DND-41 (cell line): ENCODE data around the gene MARCHF3.

Experiments used
- ATAC-seq: fragments of 200-7000 bp; cut with Tn5 transposase; 3 replicates; pipeline ENCODE4 v1.9.1; 2021; ENCODE audit warnings: low read depth; ENCODE audit not compliant: insufficient read depth
- DNase-seq: peaks from one replicate; pipeline ENCODE4 v3.0.0-alpha.2; 2020
- H2AFZ ChIP-seq: 2 replicates; pipeline ENCODE4 v1.6.0; 2012; ENCODE audit warnings: low read depth, low read length
- H3K27ac ChIP-seq: 2 replicates; pipeline ENCODE4 v1.5.1; 2012; ENCODE audit warnings: low read length, inconsistent platforms
- H3K27me3 ChIP-seq: fragments of 200-600 bp; sonication (generic); 2 replicates; pipeline ENCODE4 v1.6.0; 2012; ENCODE audit warnings: low read length, mild to moderate bottlenecking, inconsistent platforms; ENCODE audit not compliant: insufficient read depth, poor library complexity
- H3K36me3 ChIP-seq: 2 replicates; pipeline ENCODE4 v1.5.1; 2012; ENCODE audit warnings: low read length, inconsistent platforms; ENCODE audit not compliant: insufficient read depth
- H3K4me1 ChIP-seq: 2 replicates; pipeline ENCODE4 v1.5.1; 2012; ENCODE audit warnings: mild to moderate bottlenecking, low read length; ENCODE audit not compliant: insufficient read depth
- H3K4me2 ChIP-seq: 2 replicates; pipeline ENCODE4 v1.6.0; 2012; ENCODE audit warnings: mild to moderate bottlenecking, moderate library complexity, low read length, inconsistent platforms; ENCODE audit not compliant: insufficient read depth
- H3K4me3 ChIP-seq, 2 experiments: fragments of 200-600 bp in 1 of 2; shearing (Covaris generic) in 1 of 2; 2 replicates each; pipeline ENCODE4 v1.5.1; 2012 to 2016; ENCODE audit warnings: inconsistent platforms in 2 of 2, low read length in 2 of 2, mild to moderate bottlenecking in 2 of 2, low read depth in 1 of 2, moderate library complexity in 1 of 2
- H3K79me2 ChIP-seq: 2 replicates; pipeline ENCODE4 v1.6.0; 2012; ENCODE audit warnings: low read length, inconsistent platforms; ENCODE audit not compliant: insufficient read depth
- H3K9ac ChIP-seq: 2 replicates; pipeline ENCODE4 v1.6.0; 2012; ENCODE audit warnings: low read depth, mild to moderate bottlenecking, inconsistent platforms, low read length, moderate library complexity
- H3K9me3 ChIP-seq: 2 replicates; pipeline ENCODE4 v1.5.1; 2012; ENCODE audit warnings: low read length, moderate library complexity, mild to moderate bottlenecking, inconsistent platforms; ENCODE audit not compliant: insufficient read depth, severe bottlenecking
- H4K20me1 ChIP-seq: 2 replicates; pipeline ENCODE4 v1.6.0; 2012; ENCODE audit warnings: low read length; ENCODE audit not compliant: insufficient read depth
- CTCF ChIP-seq: IDR thresholded peaks from 2 replicates; pipeline ENCODE4 v1.5.1; 2012; ENCODE audit warnings: borderline replicate concordance, low read length, moderate library complexity, mild to moderate bottlenecking; ENCODE audit not compliant: poor library complexity, severe bottlenecking; ENCODE audit errors: extremely low read depth
- EZH2 ChIP-seq: IDR thresholded peaks from 3 replicates; pipeline ENCODE4 v1.6.1; 2012; ENCODE audit warnings: borderline replicate concordance, low read depth, mild to moderate bottlenecking, moderate library complexity, low read length, inconsistent platforms; ENCODE audit not compliant: severe bottlenecking

MARCHF3 gene

DNA sequence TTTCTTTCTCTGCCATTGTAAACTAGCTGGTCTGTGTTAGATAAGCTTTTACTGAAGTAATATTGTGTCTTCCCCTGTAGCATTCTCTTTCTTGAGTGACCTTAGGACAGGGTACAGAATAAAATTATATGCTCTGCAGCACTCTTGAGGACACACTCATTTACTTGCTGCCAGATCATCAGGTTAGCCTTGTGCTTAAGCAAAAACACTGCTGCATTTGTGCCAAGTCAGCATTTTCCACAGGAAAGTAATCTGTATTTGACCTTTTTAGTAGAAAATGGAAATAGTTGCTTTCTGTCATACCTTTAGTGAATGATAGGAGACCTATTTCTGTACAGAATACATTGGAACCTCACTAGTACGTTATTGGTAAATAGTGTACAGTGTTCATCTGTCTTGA is 199.2 kb downstream of the MARCHF3 start:
- H3K27ac ChIP-seq, result no peak overlapping the region
- H4K20me1 ChIP-seq, result peaks cover 48% of the 10 kb centered on the region
- no peak overlapping the region for H3K4me2 ChIP-seq
- ATAC-seq, result no peak
- H3K36me3 ChIP-seq, result peaks cover 100% of the 10 kb centered on the region
- H3K4me3 ChIP-seq, result no peak overlapping the region
- DNase-seq, result no peak
- H3K4me1 ChIP-seq, result no peaks in the 10 kb centered on the region
- TF ChIP-seq CTCF (no peak), EZH2 (no peak)
- no peak overlapping the region for H2AFZ ChIP-seq
- peaks cover 60% of the 10 kb centered on the region for H3K79me2 ChIP-seq
- no peak overlapping the region for H3K9ac ChIP-seq
- no peaks in the 10 kb centered on the region for H3K27me3 ChIP-seq
- H3K9me3 ChIP-seq, result no peaks in the 10 kb centered on the region

- peaks cover 100% of the 10 kb centered on the region for H3K36me3 ChIP-seq
- H2AFZ ChIP-seq, result no peak overlapping the region
- no peak overlapping the region for H3K9ac ChIP-seq
- no peak overlapping the region for H3K4me3 ChIP-seq
- no peak overlapping the region for H3K4me2 ChIP-seq
- TF ChIP-seq CTCF, result no peak
- TF ChIP-seq EZH2, result no peak
- no peaks in the 10 kb centered on the region for H3K4me1 ChIP-seq
- peaks cover 52% of the 10 kb centered on the region for H4K20me1 ChIP-seq
- peaks cover 65% of the 10 kb centered on the region for H3K79me2 ChIP-seq
- H3K27ac ChIP-seq, result no peak overlapping the region
- DNase-seq, result no peak
- H3K27me3 ChIP-seq, result no peaks in the 10 kb centered on the region
- H3K9me3 ChIP-seq, result no peaks in the 10 kb centered on the region
- ATAC-seq, result no peak; the same call in 2 of the 3 replicates
Observed at GRCh38 chr5:126830061-126830460, 200.3 kb downstream of the MARCHF3 start.

DNA sequence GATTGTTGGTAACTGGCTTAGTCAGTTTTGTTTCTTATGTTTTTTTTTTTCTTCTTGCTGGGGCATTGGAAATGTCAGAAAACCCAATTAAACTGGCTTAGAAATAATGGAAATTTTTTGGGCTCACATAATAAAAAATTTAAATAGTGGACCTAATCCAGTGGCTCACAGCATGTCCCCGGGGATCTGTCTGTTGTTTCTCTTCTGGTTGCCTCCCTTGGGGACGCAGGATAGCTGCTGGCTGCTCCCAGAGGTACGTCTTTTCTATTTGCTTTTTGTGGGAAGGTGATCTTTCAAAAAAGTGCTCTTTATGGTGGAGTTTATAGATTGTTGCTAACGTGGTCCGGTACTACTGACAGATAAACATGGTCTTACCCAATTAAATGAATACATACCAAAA is 201.3 kb downstream of the MARCHF3 start:
- DNase-seq, result no peak
- peaks cover 99% of the 10 kb centered on the region for H3K36me3 ChIP-seq

More for the DNA sequence above, 201.3 kb downstream of the MARCHF3 start:
- Histone ChIP-seq H3K4me2 (no peak overlapping the region), H3K9me3 (no peaks in the 10 kb centered on the region), H3K4me3 (no peak overlapping the region), H3K79me2 (peaks cover 73% of the 10 kb centered on the region), H3K9ac (no peak overlapping the region), H4K20me1 (peaks cover 48% of the 10 kb centered on the region), H2AFZ (no peak overlapping the region), H3K4me1 (no peaks in the 10 kb centered on the region), H3K27ac (no peak overlapping the region), H3K27me3 (no peaks in the 10 kb centered on the region)
- TF ChIP-seq CTCF, result no peak
- no peak for TF ChIP-seq EZH2
- ATAC-seq, result no peak
